OCI-LY1 (cell line): Measurements from ENCODE around the gene DGLUCY.

Experiments
- H2AFZ ChIP-seq: fragments of 200-600 bp; sonication (generic), shearing (Covaris generic); 2 replicates; pipeline ENCODE4 v1.6.0; 2014; ENCODE audit warnings: antibody characterized with exemption, mild to moderate bottlenecking, low read length
- H3F3A ChIP-seq: fragments of 200-600 bp; sonication (generic), shearing (Covaris generic); 2 replicates; pipeline ENCODE4 v1.6.0; 2014; ENCODE audit warnings: mild to moderate bottlenecking, antibody characterized with exemption, low read length, moderate library complexity; ENCODE audit not compliant: insufficient read depth
- H3K27ac ChIP-seq: fragments of 200-600 bp; sonication (generic); 2 replicates; pipeline ENCODE4 v1.5.1; 2014; ENCODE audit warnings: low read length, mixed run types, mild to moderate bottlenecking, low read depth; ENCODE audit not compliant: poor library complexity, severe bottlenecking
- H3K27me3 ChIP-seq: fragments of 200-600 bp; sonication (generic); 2 replicates; pipeline ENCODE4 v1.6.0; 2014; ENCODE audit warnings: antibody characterized with exemption, mild to moderate bottlenecking, low read length, moderate library complexity; ENCODE audit not compliant: insufficient read depth
- H3K36me3 ChIP-seq: fragments of 200-600 bp; sonication (generic); 2 replicates; pipeline ENCODE4 v1.6.1; 2014; ENCODE audit warnings: mild to moderate bottlenecking, antibody characterized with exemption, low read length, moderate library complexity, mixed read lengths; ENCODE audit not compliant: insufficient read depth
- H3K4me1 ChIP-seq: fragments of 200-600 bp; sonication (generic); 2 replicates; pipeline ENCODE4 v1.5.1; 2014; ENCODE audit warnings: mild to moderate bottlenecking, low read length, moderate library complexity; ENCODE audit not compliant: insufficient read depth, severe bottlenecking
- H3K4me2 ChIP-seq: fragments of 200-600 bp; sonication (generic), shearing (Covaris generic); 2 replicates; pipeline ENCODE4 v1.6.1; 2014; ENCODE audit warnings: low read length
- H3K4me3 ChIP-seq: fragments of 200-600 bp; sonication (generic); 2 replicates; pipeline ENCODE4 v1.5.1; 2014; ENCODE audit warnings: low read length, low read depth, mild to moderate bottlenecking, mixed read lengths; ENCODE audit not compliant: poor library complexity, severe bottlenecking
- H3K79me2 ChIP-seq: fragments of 200-600 bp; shearing (Covaris generic); 2 replicates; pipeline ENCODE4 v1.6.1; 2016; ENCODE audit warnings: mixed run types, low read length, mixed read lengths; ENCODE audit not compliant: insufficient read depth
- H3K9ac ChIP-seq: fragments of 200-600 bp; sonication (generic), shearing (Covaris generic); 2 replicates; pipeline ENCODE4 v1.6.1; 2014; ENCODE audit warnings: mild to moderate bottlenecking, low read length, mixed read lengths
- H3K9me2 ChIP-seq: fragments of 200-600 bp; sonication (generic), shearing (Covaris generic); 2 replicates; pipeline ENCODE4 v1.6.1; 2014; ENCODE audit warnings: low read depth, mild to moderate bottlenecking, low read length, mixed read lengths
- H3K9me3 ChIP-seq: fragments of 200-600 bp; shearing (Covaris generic); 2 replicates; pipeline ENCODE4 v1.6.1; 2014; ENCODE audit warnings: low read length, mixed read lengths
- H4K20me1 ChIP-seq: fragments of 200-600 bp; sonication (generic), shearing (Covaris generic); 2 replicates; pipeline ENCODE4 v1.6.0; 2016; ENCODE audit warnings: mild to moderate bottlenecking, low read length; ENCODE audit not compliant: insufficient read depth
- EZH2 ChIP-seq: fragments of 200-600 bp; sonication (generic), shearing (Covaris generic); IDR thresholded peaks from 2 replicates; pipeline ENCODE4 v1.8.0; 2017; ENCODE audit warnings: borderline replicate concordance, mixed run types, mild to moderate bottlenecking, antibody characterized with exemption, low read length, moderate library complexity, mixed read lengths
- TF ChIP-seq, protein P1 (sequence below): fragments of 200-600 bp; sonication (generic), shearing (Covaris generic); IDR thresholded peaks from 2 replicates; pipeline ENCODE4 v1.5.1; 2017; ENCODE audit warnings: mild to moderate bottlenecking, antibody characterized with exemption, low read length, moderate library complexity, mixed read lengths

Gene DGLUCY

DNA sequence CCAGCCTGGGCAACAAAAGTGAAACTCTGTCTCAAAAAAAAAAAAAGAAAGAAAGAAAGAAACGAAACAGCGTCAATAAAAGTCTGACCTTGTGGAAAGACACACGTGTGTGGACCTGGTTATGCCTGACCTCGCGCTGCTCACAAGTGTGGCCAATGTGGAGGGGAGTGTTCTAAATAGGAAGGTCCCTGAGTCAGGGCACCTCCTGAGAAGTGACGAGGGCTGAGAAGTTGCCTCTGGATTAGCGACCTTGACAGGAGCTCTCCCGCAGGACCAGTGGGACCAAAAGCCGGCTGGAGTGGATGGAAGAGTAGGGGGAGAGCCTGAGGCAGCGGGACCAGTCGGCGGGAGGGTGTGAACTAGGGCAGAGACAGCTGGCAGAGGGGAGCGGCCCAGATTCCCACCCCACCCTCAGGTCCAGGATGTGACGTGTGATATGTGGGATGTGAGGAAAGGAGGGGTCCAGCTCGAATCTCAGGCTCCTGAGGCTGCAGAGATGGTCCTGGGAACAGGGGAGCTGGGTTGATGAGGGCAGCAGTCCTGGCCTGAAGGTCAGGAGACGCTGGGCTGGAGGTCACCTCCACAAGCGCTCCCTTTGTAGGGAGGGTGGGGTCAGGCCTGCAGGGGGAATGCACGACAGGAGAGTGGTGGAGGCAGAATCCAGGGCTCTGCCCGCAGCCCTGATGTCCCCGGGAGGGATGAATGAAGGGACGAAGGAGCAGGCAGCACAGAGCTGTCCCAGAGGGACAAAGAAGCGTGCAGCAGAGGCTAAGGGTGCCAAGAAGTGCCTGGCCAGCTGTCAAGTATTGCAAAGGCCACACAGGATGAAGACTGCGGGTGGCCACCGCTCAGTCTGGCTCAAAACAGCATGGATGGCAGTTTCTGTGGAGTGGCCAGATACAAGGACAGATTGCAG lies 155.5 kb downstream of the DGLUCY start:
- Histone ChIP-seq H3K9me3 (no peaks in the 10 kb centered on the region), H3K36me3 (peaks cover 48% of the 10 kb centered on the region), H3F3A (no peaks in the 10 kb centered on the region), H3K9me2 (no peaks in the 10 kb centered on the region), H3K4me1 (peaks cover 7% of the 10 kb centered on the region), H3K9ac (no peak overlapping the region), H3K27me3 (no peaks in the 10 kb centered on the region), H3K79me2 (no peaks in the 10 kb centered on the region), H3K4me2 (no peak overlapping the region), H3K27ac (no peak overlapping the region), H4K20me1 (no peaks in the 10 kb centered on the region), H2AFZ (no peak overlapping the region), H3K4me3 (no peak overlapping the region)
- no peak for TF ChIP-seq EZH2
- TF ChIP-seq, protein P1, sequence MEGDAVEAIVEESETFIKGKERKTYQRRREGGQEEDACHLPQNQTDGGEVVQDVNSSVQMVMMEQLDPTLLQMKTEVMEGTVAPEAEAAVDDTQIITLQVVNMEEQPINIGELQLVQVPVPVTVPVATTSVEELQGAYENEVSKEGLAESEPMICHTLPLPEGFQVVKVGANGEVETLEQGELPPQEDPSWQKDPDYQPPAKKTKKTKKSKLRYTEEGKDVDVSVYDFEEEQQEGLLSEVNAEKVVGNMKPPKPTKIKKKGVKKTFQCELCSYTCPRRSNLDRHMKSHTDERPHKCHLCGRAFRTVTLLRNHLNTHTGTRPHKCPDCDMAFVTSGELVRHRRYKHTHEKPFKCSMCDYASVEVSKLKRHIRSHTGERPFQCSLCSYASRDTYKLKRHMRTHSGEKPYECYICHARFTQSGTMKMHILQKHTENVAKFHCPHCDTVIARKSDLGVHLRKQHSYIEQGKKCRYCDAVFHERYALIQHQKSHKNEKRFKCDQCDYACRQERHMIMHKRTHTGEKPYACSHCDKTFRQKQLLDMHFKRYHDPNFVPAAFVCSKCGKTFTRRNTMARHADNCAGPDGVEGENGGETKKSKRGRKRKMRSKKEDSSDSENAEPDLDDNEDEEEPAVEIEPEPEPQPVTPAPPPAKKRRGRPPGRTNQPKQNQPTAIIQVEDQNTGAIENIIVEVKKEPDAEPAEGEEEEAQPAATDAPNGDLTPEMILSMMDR: no peak

DNA sequence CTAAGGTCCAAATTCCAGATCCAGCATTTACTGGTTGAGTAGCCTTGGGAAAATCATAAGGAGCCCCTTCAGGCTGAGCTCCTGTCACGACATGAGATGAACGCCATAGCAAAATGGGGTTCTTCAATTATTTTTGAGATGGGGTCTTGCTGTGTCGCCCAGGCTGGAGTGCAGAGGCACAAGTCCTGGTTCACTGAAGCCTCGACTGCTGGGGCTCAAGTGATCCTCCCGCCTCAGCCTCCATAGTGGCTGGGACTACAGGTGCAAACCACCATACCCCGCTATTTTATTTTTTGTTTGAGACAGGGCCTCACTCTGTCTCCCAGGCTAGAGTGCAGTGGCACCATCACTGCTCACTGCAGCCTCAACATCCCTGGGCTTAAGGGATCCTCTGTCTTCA lies 156.3 kb downstream of the DGLUCY start:
- H2AFZ ChIP-seq: no peak overlapping the region
- H3F3A ChIP-seq: no peaks in the 10 kb centered on the region
- no peaks in the 10 kb centered on the region for H3K9me2 ChIP-seq
- no peak overlapping the region for H3K27ac ChIP-seq
- no peak overlapping the region for H3K9ac ChIP-seq
- peaks cover under 1% of the 10 kb centered on the region for H3K4me1 ChIP-seq
- no peaks in the 10 kb centered on the region for H3K27me3 ChIP-seq
- no peaks in the 10 kb centered on the region for H4K20me1 ChIP-seq
- no peak overlapping the region for H3K4me3 ChIP-seq
- peaks cover 57% of the 10 kb centered on the region for H3K36me3 ChIP-seq
- no peak for TF ChIP-seq EZH2
- TF ChIP-seq, protein P1: no peak
- no peak overlapping the region for H3K4me2 ChIP-seq
- H3K9me3 ChIP-seq: no peaks in the 10 kb centered on the region
- no peaks in the 10 kb centered on the region for H3K79me2 ChIP-seq

- peaks cover 60% of the 10 kb centered on the region for H3K36me3 ChIP-seq
- H3K27me3 ChIP-seq: no peaks in the 10 kb centered on the region
- no peaks in the 10 kb centered on the region for H3F3A ChIP-seq
- no peak overlapping the region for H3K27ac ChIP-seq
- no peaks in the 10 kb centered on the region for H3K9me2 ChIP-seq
- H3K9ac ChIP-seq: no peak overlapping the region
- no peaks in the 10 kb centered on the region for H3K9me3 ChIP-seq
- H4K20me1 ChIP-seq: no peaks in the 10 kb centered on the region
- no peak overlapping the region for H3K4me3 ChIP-seq
- H2AFZ ChIP-seq: no peak overlapping the region
- no peaks in the 10 kb centered on the region for H3K79me2 ChIP-seq
- TF ChIP-seq, protein P1: no peak
- TF ChIP-seq EZH2: no peak
- no peak overlapping the region for H3K4me2 ChIP-seq
- no peaks in the 10 kb centered on the region for H3K4me1 ChIP-seq
These were observed 156.7 kb downstream of the DGLUCY start for GRCh38 chr14:91270619-91271018.
